GM12801 (cell line): ENCODE measurements around the gene RFPL3.
"Not testable (repeated sequence)": the region's sequence is repeated elsewhere in the genome, so short reads cannot be mapped to it uniquely, and the experiment has no call there.

Source experiments
- CTCF ChIP-seq: IDR thresholded peaks from one replicate; pipeline ENCODE4 v1.5.1; 2011; ENCODE audit warnings: control low read depth; ENCODE audit not compliant: insufficient read length; ENCODE audit errors: extremely low read depth

RFPL3 gene

DNA sequence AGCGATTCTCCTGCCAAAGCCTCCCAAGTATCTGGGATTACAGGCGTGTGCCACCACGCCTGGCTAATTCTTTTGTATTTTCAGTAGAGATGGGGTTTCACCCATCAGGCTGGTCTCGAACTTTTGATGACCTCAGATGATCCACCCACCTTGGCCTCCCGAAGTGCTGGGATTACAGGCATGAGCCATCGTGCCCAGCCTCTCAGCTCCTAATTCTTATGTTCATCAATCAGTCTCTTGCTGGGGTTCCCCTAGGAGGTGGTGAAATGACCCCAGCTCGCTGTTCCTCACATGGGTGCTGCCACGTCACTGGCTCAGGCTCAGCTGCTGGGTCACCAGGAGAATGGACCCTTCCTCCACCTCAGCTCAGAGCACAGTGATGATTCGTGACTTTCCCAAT lies at the start of gene RFPL3:
RFPL3 (plus strand) TSS at position 301 of the 400 bp plus-strand sequence. CDS start 205 bp downstream, outside the sequence.
- not testable (repeated sequence) for TF ChIP-seq CTCF

DNA sequence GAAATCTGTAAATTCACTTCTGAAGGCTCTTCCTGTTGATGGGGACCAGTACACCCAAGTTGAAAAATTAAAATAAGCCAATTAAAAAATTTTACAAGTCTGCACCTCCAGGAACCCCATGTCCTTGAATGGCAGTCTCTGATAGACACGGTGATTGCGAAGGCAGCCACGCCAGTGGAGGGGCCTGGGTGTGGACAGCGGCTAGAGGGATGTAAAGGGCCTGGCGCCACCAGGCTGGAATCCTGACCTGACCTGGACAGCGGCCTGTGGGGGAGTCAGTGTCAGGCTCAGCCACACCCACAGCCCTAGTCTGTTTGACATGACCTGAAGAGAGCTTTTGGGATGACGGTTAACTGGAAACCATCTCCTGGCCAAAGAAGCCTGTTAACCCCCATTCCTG lies 49.5 kb upstream of the RFPL3 start:
- no peak for TF ChIP-seq CTCF

DNA sequence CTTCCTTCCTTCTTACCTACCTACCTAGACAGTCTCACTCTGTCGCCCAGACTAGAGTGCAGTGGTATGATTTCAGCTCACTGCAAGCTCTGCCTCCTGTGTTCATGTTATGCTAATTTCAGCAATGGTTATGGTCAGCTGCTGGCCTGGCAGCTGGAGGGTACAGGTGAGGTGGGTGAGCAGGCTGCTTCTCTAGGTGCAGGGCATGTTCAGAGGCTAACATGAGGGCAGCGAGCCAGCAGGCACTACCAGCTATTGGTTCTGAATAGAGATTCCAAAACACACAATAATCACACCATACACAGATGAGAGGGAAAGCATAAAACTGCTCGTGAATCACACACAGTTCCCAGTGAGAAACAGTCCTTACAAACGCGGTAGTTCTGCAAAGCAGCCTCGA lies 48.7 kb upstream of the RFPL3 start:
- no peak for TF ChIP-seq CTCF

DNA sequence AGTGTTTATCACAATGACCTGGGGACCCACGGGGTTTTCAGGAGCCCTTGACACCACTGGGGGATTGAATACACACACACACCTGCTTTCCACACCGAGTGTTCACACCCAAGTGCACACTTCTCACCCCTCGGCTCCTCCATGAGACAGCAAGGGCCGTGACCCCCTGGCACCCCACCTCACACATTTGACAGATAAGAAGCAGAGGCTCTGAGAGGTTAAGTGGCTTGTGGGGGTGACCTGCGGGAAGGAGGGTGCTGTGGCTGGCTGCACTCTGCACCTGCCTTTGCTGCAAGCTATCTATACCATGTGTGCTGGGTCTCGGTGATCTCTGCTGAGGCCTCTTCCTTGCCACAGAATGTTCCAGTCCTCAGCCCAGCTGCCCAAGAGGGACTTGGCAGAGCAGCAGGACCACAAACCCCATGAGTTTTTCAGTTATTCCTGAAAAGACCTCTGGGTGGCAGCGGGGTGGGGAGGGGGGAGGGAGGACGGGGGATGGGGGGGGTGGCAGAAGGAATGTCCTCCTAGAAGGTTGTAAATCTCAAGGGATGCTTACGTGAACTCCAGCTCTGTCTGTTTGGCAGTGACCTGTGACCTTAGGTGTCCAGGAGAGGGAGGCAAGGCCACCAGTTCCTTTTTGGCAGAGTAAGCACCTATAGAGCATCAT lies 47.9 kb upstream of the RFPL3 start:
- no peak for TF ChIP-seq CTCF

DNA sequence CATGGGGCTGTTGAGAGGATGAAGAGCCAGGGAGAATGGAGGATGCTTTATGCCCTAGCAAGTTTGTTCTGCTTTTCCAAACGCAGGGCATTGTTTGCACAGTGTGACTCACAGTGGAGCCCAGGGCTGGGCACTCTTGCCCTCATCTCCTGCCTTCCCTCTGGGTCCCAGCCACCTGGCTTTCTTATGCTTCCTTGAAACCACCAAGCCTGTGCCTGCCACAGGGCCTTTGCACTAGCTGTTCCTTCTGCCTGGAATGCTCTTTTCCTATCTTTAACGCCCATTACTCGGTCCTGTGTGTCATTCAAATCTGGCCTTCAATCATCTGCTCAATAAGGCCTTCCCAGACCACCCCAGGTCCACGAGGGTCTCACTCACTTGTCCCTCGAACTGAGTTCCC lies 46.9 kb upstream of the RFPL3 start:
- no peak for TF ChIP-seq CTCF

DNA sequence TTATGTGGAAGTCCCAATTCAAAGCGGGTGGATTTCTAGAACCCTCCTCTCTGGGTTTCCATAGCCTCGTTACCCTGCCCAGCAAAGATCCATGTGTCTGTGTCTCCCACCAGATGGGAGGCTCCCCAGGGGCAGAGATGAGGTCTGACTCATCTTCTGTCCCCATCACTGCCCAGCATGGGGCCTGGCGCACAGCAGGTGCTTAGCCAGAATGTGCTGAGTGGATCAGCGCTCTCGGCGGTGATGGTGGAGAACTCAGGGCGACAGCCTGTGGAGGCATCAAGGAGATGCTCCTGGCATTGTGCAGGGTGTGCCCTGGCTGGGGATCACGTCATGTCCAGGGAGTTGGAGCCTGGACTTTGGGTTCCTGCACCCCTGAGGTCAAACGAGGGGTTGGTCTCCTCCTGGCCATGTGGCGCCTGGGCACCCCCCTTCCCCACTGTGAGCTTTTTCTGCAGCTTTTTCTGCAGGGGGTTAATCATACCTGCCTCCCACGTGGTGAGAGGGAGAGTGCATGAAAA lies 46.1 kb upstream of the RFPL3 start:
- no peak for TF ChIP-seq CTCF

- TF ChIP-seq CTCF, result no peak
Observed at GRCh38 chr22:32312748-32313147, 44.9 kb upstream of the RFPL3 start.

GRCh38 chr22:32313532-32313931 lies 44.1 kb upstream of the RFPL3 start:
- no peak for TF ChIP-seq CTCF
